Hepatocyte (in vitro differentiated cells): ENCODE data around the gene PCP4. TPM values are rescaled to one million over a fixed set of nuclear protein-coding genes. Genes with fewer than 3 reads are reported as not detected.

Experiments used
- DNase-seq: peaks from one replicate; pipeline ENCODE4 v3.0.0-alpha.2; 2016; ENCODE audit warnings: low spot score
- H2AFZ ChIP-seq: fragments of 200-600 bp; sonication (generic); 2 replicates; pipeline ENCODE4 v1.6.0; 2016; ENCODE audit warnings: antibody characterized with exemption, mild to moderate bottlenecking
- H3K27ac ChIP-seq: fragments of 200-600 bp; sonication (generic); 2 replicates; pipeline ENCODE4 v1.5.1; 2016; ENCODE audit warnings: mild to moderate bottlenecking
- H3K27me3 ChIP-seq: fragments of 200-600 bp; sonication (generic); 2 replicates; pipeline ENCODE4 v1.6.1; 2016
- H3K36me3 ChIP-seq: fragments of 200-600 bp; sonication (generic); replicated peaks from 2 replicates; pipeline ENCODE4 v1.5.1; 2016; ENCODE audit warnings: low read depth; ENCODE audit not compliant: insufficient read depth
- H3K4me1 ChIP-seq: fragments of 200-600 bp; sonication (generic); 2 replicates; pipeline ENCODE4 v1.5.1; 2016; ENCODE audit warnings: mild to moderate bottlenecking, moderate library complexity; ENCODE audit not compliant: insufficient read depth
- H3K4me2 ChIP-seq: fragments of 200-600 bp; sonication (generic); 2 replicates; pipeline ENCODE4 v1.6.0; 2016
- H3K4me3 ChIP-seq: fragments of 200-600 bp; sonication (generic); 2 replicates; pipeline ENCODE4 v1.5.1; 2016; ENCODE audit warnings: mild to moderate bottlenecking
- H3K79me2 ChIP-seq: fragments of 200-600 bp; sonication (generic); 2 replicates; pipeline ENCODE4 v1.6.0; 2017; ENCODE audit warnings: mild to moderate bottlenecking
- H3K9me2 ChIP-seq: fragments of 200-600 bp; sonication (generic); replicated peaks from 2 replicates; pipeline ENCODE4 v1.6.0; 2017; ENCODE audit warnings: mild to moderate bottlenecking; ENCODE audit not compliant: insufficient read depth
- H3K9me3 ChIP-seq: fragments of 200-600 bp; sonication (generic); 2 replicates; pipeline ENCODE4 v1.5.1; 2016; ENCODE audit warnings: low read depth, mild to moderate bottlenecking
- H4K20me1 ChIP-seq: fragments of 200-600 bp; sonication (generic); 2 replicates; pipeline ENCODE4 v1.6.0; 2016; ENCODE audit warnings: mild to moderate bottlenecking; ENCODE audit not compliant: insufficient read depth, poor library complexity, severe bottlenecking
- CTCF ChIP-seq: fragments of 200-600 bp; sonication (generic); IDR thresholded peaks from 2 replicates; pipeline ENCODE4 v1.5.1; 2016; ENCODE audit warnings: antibody characterized with exemption, mild to moderate bottlenecking; ENCODE audit not compliant: poor library complexity
- EZH2 ChIP-seq: fragments of 200-600 bp; sonication (generic); IDR thresholded peaks from 2 replicates; pipeline ENCODE4 v1.6.1; 2016; ENCODE audit warnings: antibody characterized with exemption, mild to moderate bottlenecking, borderline replicate concordance
- EZH2phosphoT487 ChIP-seq: fragments of 200-600 bp; sonication (generic); IDR thresholded peaks from one replicate; pipeline ENCODE4 v1.6.1; 2018; ENCODE audit warnings: antibody characterized with exemption, mild to moderate bottlenecking, low read depth, moderate library complexity; ENCODE audit not compliant: unreplicated experiment, severe bottlenecking
- WGBS: methylation state at CpG from one replicate; pipeline ENCODE4 v1.1.6; 2016; ENCODE audit warnings: low lambda C conversion rate; ENCODE audit errors: missing lambda C conversion rate; 5-methylcytosine and 5-hydroxymethylcytosine counted together
- polyA plus RNA-seq: library from polyadenylated mRNA; unstranded; fragments of >200 nt; fragmentation: Nextera tagmentation; extraction: Ambion mirVana; gene quantifications from 2 replicates; pipeline ENCODE4 v1.2.1, GENCODE V29; 2016
- total RNA-seq: library from RNA; depleted of rRNA; stranded (reverse); fragments of >200 nt; gene quantifications from 2 replicates; pipeline ENCODE4 v1.2.3, GENCODE V29; 2014

Gene PCP4
- total and polyA plus RNA-seq, 2 experiments from 2014 or later, result 1.2 to 6.9 TPM

GRCh38 chr21:39908265-39908923, 41.2 kb downstream of the PCP4 start:
- TF ChIP-seq EZH2 (no peak), EZH2phosphoT487 (no peak), CTCF (no peak)
- H2AFZ ChIP-seq, result no peak overlapping the region
- H3K36me3 ChIP-seq, result no peaks in the 10 kb centered on the region
- no peak overlapping the region for H3K4me2 ChIP-seq
- DNase-seq, result no peak
- H3K4me3 ChIP-seq, result no peak overlapping the region
- H4K20me1 ChIP-seq, result no peaks in the 10 kb centered on the region
- no peaks in the 10 kb centered on the region for H3K79me2 ChIP-seq
- 71% methylated on average over 9 of the region's 9 CpGs for WGBS
- no peaks in the 10 kb centered on the region for H3K9me3 ChIP-seq
- no peak overlapping the region for H3K27ac ChIP-seq
- H3K4me1 ChIP-seq, result no peaks in the 10 kb centered on the region
- H3K27me3 ChIP-seq, result peaks cover 3% of the 10 kb centered on the region
- H3K9me2 ChIP-seq, result no peaks in the 10 kb centered on the region

- Histone ChIP-seq H3K36me3 (no peaks in the 10 kb centered on the region), H3K4me1 (no peaks in the 10 kb centered on the region), H3K4me2 (no peak overlapping the region), H3K9me2 (no peaks in the 10 kb centered on the region), H2AFZ (no peak overlapping the region), H3K27ac (no peak overlapping the region), H3K27me3 (no peaks in the 10 kb centered on the region), H3K79me2 (no peaks in the 10 kb centered on the region), H4K20me1 (no peaks in the 10 kb centered on the region), H3K4me3 (no peak overlapping the region), H3K9me3 (no peaks in the 10 kb centered on the region)
- no peak for TF ChIP-seq EZH2
- peak; percentile 13 for TF ChIP-seq CTCF
- no peak for DNase-seq
- WGBS, result 66% methylated on average over 10 of the region's 10 CpGs
Measured at GRCh38 chr21:39911286-39912199, 44.3 kb downstream of the PCP4 start.

GRCh38 chr21:39913706-39914305, 46.6 kb downstream of the PCP4 start:
- Histone ChIP-seq H3K4me2 (no peak overlapping the region), H3K27ac (no peak overlapping the region), H3K36me3 (no peaks in the 10 kb centered on the region), H3K9me2 (no peaks in the 10 kb centered on the region), H3K27me3 (no peaks in the 10 kb centered on the region), H3K9me3 (no peaks in the 10 kb centered on the region), H2AFZ (no peak overlapping the region), H3K79me2 (no peaks in the 10 kb centered on the region), H4K20me1 (no peaks in the 10 kb centered on the region), H3K4me1 (no peaks in the 10 kb centered on the region), H3K4me3 (no peak overlapping the region)
- 77% methylated on average over 8 of the region's 8 CpGs for WGBS
- TF ChIP-seq CTCF, result no peak
- no peak for TF ChIP-seq EZH2phosphoT487
- no peak for TF ChIP-seq EZH2
- no peak for DNase-seq
